ENCODE measurements around the gene RASA3. TPM values are rescaled to one million over a fixed set of nuclear protein-coding genes. Genes with fewer than 3 reads are reported as not detected.
"Not testable (repeated sequence)": the region's sequence is repeated elsewhere in the genome, so short reads cannot be mapped to it uniquely, and the experiment has no call there.

RASA3 gene
- total and polyA plus RNA-seq, 5 donors from 2014 or later = 93.8 to 265 (median 99.6) TPM

- ATAC-seq (ENCODE audit: low read depth in 2 of 2) = no peak
- Mint-ChIP-seq H3K4me3 (peak overlapping the region in 2 of 4 donors; percentile 89 to 91), H3K9me3 (peaks cover 0 to 3% (median 0%) of the 10 kb centered on the region in 7 donors), H3K4me1 (peaks cover 10 to 37% (median 26%) of the 10 kb centered on the region in 4 donors), H3K27ac (peak overlapping the region; percentile 13 to 93 (median 60)), H3K36me3 (peaks cover 3% of the 10 kb centered on the region), H3K27me3 (no peaks in the 10 kb centered on the region)
- no peak overlapping the region for H3K27ac ChIP-seq (ENCODE audit: insufficient read depth, low read length, poor library complexity, severe bottlenecking)
- H3K36me3 ChIP-seq (ENCODE audit: control insufficient read depth, insufficient read depth, low read length) = no peaks in the 10 kb centered on the region
- H3K4me1 ChIP-seq (ENCODE audit: control insufficient read depth, insufficient read depth, low read length, poor library complexity, severe bottlenecking) = peaks cover 18% of the 10 kb centered on the region
- H3K4me3 ChIP-seq (ENCODE audit: low read depth, low read length) = no peak overlapping the region
- no peaks in the 10 kb centered on the region for H3K27me3 ChIP-seq (ENCODE audit: control insufficient read depth, insufficient read depth, low read length)
- no peak for DNase-seq
- no peaks in the 10 kb centered on the region for H3K9me3 ChIP-seq (ENCODE audit: control insufficient read depth in 2 of 2, low read length in 2 of 2)
Observed at GRCh38 chr13:114136576-114136975, 4.2 kb upstream of the RASA3 start.

GRCh38 chr13:114135731-114136171 is 3.3 kb upstream of the RASA3 start:
- no peak for ATAC-seq (ENCODE audit: low read depth in 2 of 2)
- no peak overlapping the region for H3K27ac ChIP-seq (ENCODE audit: insufficient read depth, low read length, poor library complexity, severe bottlenecking)
- H3K4me1 ChIP-seq (ENCODE audit: control insufficient read depth, insufficient read depth, low read length, poor library complexity, severe bottlenecking) = peaks cover 15% of the 10 kb centered on the region
- DNase-seq = no peak
- no peaks in the 10 kb centered on the region for H3K36me3 ChIP-seq (ENCODE audit: control insufficient read depth, insufficient read depth, low read length)
- no peaks in the 10 kb centered on the region for H3K9me3 ChIP-seq (ENCODE audit: control insufficient read depth in 2 of 2, low read length in 2 of 2)
- Mint-ChIP-seq H3K4me1 (peaks cover 10 to 44% (median 29%) of the 10 kb centered on the region in 4 donors), H3K9me3 (peaks cover 0 to 8% (median 0%) of the 10 kb centered on the region in 7 donors), H3K27ac (peak overlapping the region; percentile 46 to 93 (median 78)), H3K36me3 (peaks cover 11% of the 10 kb centered on the region), H3K27me3 (no peaks in the 10 kb centered on the region), H3K4me3 (peak overlapping the region in 2 of 4 donors; percentile 89 to 91)
- no peaks in the 10 kb centered on the region for H3K27me3 ChIP-seq (ENCODE audit: control insufficient read depth, insufficient read depth, low read length)
- H3K4me3 ChIP-seq (ENCODE audit: low read depth, low read length) = no peak overlapping the region

GRCh38 chr13:114134944-114135610 is 2.7 kb upstream of the RASA3 start:
- H3K27ac Mint-ChIP-seq = peak overlapping the region; percentile 76 to 78 (median 78)

GRCh38 chr13:114134111-114134943 is 1.9 kb upstream of the RASA3 start:
- Mint-ChIP-seq H3K36me3 (peaks cover 11% of the 10 kb centered on the region), H3K27me3 (no peaks in the 10 kb centered on the region), H3K4me3 (peak overlapping the region; percentile 85 to 93 (median 88)), H3K4me1 (peaks cover 10 to 53% (median 33%) of the 10 kb centered on the region in 4 donors), H3K27ac (peak overlapping the region; percentile 76 to 83 (median 78)), H3K9me3 (peaks cover 0 to 8% (median 0%) of the 10 kb centered on the region in 7 donors)
- Histone ChIP-seq H3K4me1 (ENCODE audit: control insufficient read depth, insufficient read depth, low read length, poor library complexity, severe bottlenecking) (peaks cover 20% of the 10 kb centered on the region), H3K36me3 (ENCODE audit: control insufficient read depth, insufficient read depth, low read length) (no peaks in the 10 kb centered on the region), H3K9me3 (ENCODE audit: control insufficient read depth in 2 of 2, low read length in 2 of 2) (no peaks in the 10 kb centered on the region), H3K27me3 (ENCODE audit: control insufficient read depth, insufficient read depth, low read length) (no peaks in the 10 kb centered on the region), H3K27ac (ENCODE audit: insufficient read depth, low read length, poor library complexity, severe bottlenecking) (peak overlapping the region; percentile 52), H3K4me3 (ENCODE audit: low read depth, low read length) (peak overlapping the region; percentile 5)
- DNase-seq (peak in 2 of 3 donors; percentile 50 to 60), ATAC-seq (ENCODE audit: low read depth in 2 of 2) (peak in 1 of 2 donors; percentile 15)

More at GRCh38 chr13:114134944-114135610, 2.7 kb upstream of the RASA3 start:
- ATAC-seq (ENCODE audit: low read depth in 2 of 2) (no peak), DNase-seq (no peak)
- Histone ChIP-seq H3K9me3 (ENCODE audit: control insufficient read depth in 2 of 2, low read length in 2 of 2) (no peaks in the 10 kb centered on the region), H3K36me3 (ENCODE audit: control insufficient read depth, insufficient read depth, low read length) (no peaks in the 10 kb centered on the region), H3K4me1 (ENCODE audit: control insufficient read depth, insufficient read depth, low read length, poor library complexity, severe bottlenecking) (peaks cover 15% of the 10 kb centered on the region), H3K27me3 (ENCODE audit: control insufficient read depth, insufficient read depth, low read length) (no peaks in the 10 kb centered on the region), H3K27ac (ENCODE audit: insufficient read depth, low read length, poor library complexity, severe bottlenecking) (peak overlapping the region; percentile 52), H3K4me3 (ENCODE audit: low read depth, low read length) (no peak overlapping the region)
- H3K9me3 Mint-ChIP-seq = peaks cover 0 to 8% (median 0%) of the 10 kb centered on the region in 7 donors
- peak overlapping the region in 2 of 4 donors; percentile 85 to 91 for H3K4me3 Mint-ChIP-seq
- H3K27me3 Mint-ChIP-seq = no peaks in the 10 kb centered on the region
- peaks cover 10 to 46% (median 29%) of the 10 kb centered on the region in 4 donors for H3K4me1 Mint-ChIP-seq
- H3K36me3 Mint-ChIP-seq = peaks cover 11% of the 10 kb centered on the region

GRCh38 chr13:114133552-114133951 is 1.1 kb upstream of the RASA3 start:
- H3K4me3 Mint-ChIP-seq = peak overlapping the region; percentile 85 to 93 (median 88)
- H3K27me3 Mint-ChIP-seq; ATAC-seq (ENCODE audit: low read depth in 2 of 2); DNase-seq; H3K27ac ChIP-seq (ENCODE audit: insufficient read depth, low read length, poor library complexity, severe bottlenecking); H3K36me3 ChIP-seq (ENCODE audit: control insufficient read depth, insufficient read depth, low read length); H3K9me3 ChIP-seq (ENCODE audit: control insufficient read depth in 2 of 2, low read length in 2 of 2); H3K4me3 ChIP-seq (ENCODE audit: low read depth, low read length); H3K9me3 Mint-ChIP-seq; H3K27me3 ChIP-seq (ENCODE audit: control insufficient read depth, insufficient read depth, low read length): not testable (repeated sequence)
- peaks cover 14 to 60% (median 38%) of the 10 kb centered on the region in 4 donors for H3K4me1 Mint-ChIP-seq
- peaks cover 27% of the 10 kb centered on the region for H3K4me1 ChIP-seq (ENCODE audit: control insufficient read depth, insufficient read depth, low read length, poor library complexity, severe bottlenecking)
- peaks cover 16% of the 10 kb centered on the region for H3K36me3 Mint-ChIP-seq
- H3K27ac Mint-ChIP-seq = peak overlapping the region; percentile 32 to 83 (median 78)

- not testable (repeated sequence) for H3K27me3 Mint-ChIP-seq; H3K27me3 ChIP-seq (ENCODE audit: control insufficient read depth, insufficient read depth, low read length); H3K4me3 ChIP-seq (ENCODE audit: low read depth, low read length); ATAC-seq (ENCODE audit: low read depth in 2 of 2); H3K36me3 ChIP-seq (ENCODE audit: control insufficient read depth, insufficient read depth, low read length); H3K9me3 ChIP-seq (ENCODE audit: control insufficient read depth in 2 of 2, low read length in 2 of 2); H3K27ac Mint-ChIP-seq; DNase-seq; H3K9me3 Mint-ChIP-seq
- H3K4me1 Mint-ChIP-seq = peaks cover 14 to 64% (median 39%) of the 10 kb centered on the region in 4 donors
- Histone ChIP-seq H3K4me1 (ENCODE audit: control insufficient read depth, insufficient read depth, low read length, poor library complexity, severe bottlenecking) (peaks cover 32% of the 10 kb centered on the region), H3K27ac (ENCODE audit: insufficient read depth, low read length, poor library complexity, severe bottlenecking) (peak overlapping the region; percentile 67)
- peaks cover 20% of the 10 kb centered on the region for H3K36me3 Mint-ChIP-seq
- peak overlapping the region in 1 of 4 donors; percentile 54 for H3K4me3 Mint-ChIP-seq
Observed at GRCh38 chr13:114133126-114133525, 703 bp upstream of the RASA3 start.

- H3K4me1 Mint-ChIP-seq = peaks cover 9 to 70% (median 48%) of the 10 kb centered on the region in 4 donors
Observed at GRCh38 chr13:114131583-114132418, 622 bp downstream of the RASA3 start.

More at GRCh38 chr13:114131583-114132418, 622 bp downstream of the RASA3 start:
- peak overlapping the region; percentile 97 to 100 (median 99) for H3K4me3 Mint-ChIP-seq
- DNase-seq (peak in 2 of 3 donors; percentile 57 to 58), ATAC-seq (ENCODE audit: low read depth in 2 of 2) (no peak)
- peaks cover 0 to 8% (median 0%) of the 10 kb centered on the region in 7 donors for H3K9me3 Mint-ChIP-seq
- H3K36me3 Mint-ChIP-seq = peaks cover 31% of the 10 kb centered on the region
- H3K36me3 ChIP-seq (ENCODE audit: control insufficient read depth, insufficient read depth, low read length) = peaks cover 14% of the 10 kb centered on the region
- H3K4me3 ChIP-seq (ENCODE audit: low read depth, low read length) = peak overlapping the region; percentile 97
- no peaks in the 10 kb centered on the region for H3K9me3 ChIP-seq (ENCODE audit: control insufficient read depth in 2 of 2, low read length in 2 of 2)
- peaks cover 45% of the 10 kb centered on the region for H3K4me1 ChIP-seq (ENCODE audit: control insufficient read depth, insufficient read depth, low read length, poor library complexity, severe bottlenecking)
- H3K27me3 Mint-ChIP-seq = no peaks in the 10 kb centered on the region
- peak overlapping the region; percentile 88 for H3K27ac ChIP-seq (ENCODE audit: insufficient read depth, low read length, poor library complexity, severe bottlenecking)
- no peaks in the 10 kb centered on the region for H3K27me3 ChIP-seq (ENCODE audit: control insufficient read depth, insufficient read depth, low read length)
- H3K27ac Mint-ChIP-seq = peak overlapping the region; percentile 99

All from CD4-positive, CD25-positive, alpha-beta regulatory T cell (primary cell).